Subcutaneous abdominal adipose tissue (tissue), 5 donors: ENCODE measurements around the gene MSH2.

Source experiments
- H3K27ac ChIP-seq: one replicate; pipeline ENCODE4 v1.7.0; 2013; ENCODE audit warnings: low read depth, mild to moderate bottlenecking, inconsistent platforms, low read length, moderate library complexity
- H3K27me3 ChIP-seq, 5 donors: one replicate each; pipeline ENCODE4 v1.7.0; 2013; ENCODE audit warnings: low read length in 5 of 5, inconsistent platforms in 1 of 5; ENCODE audit not compliant: control insufficient read depth in 5 of 5, insufficient read depth in 4 of 5
- H3K36me3 ChIP-seq, 5 donors: one replicate each; pipeline ENCODE4 v1.7.0; 2013; ENCODE audit warnings: low read length in 5 of 5; ENCODE audit not compliant: control insufficient read depth in 5 of 5, insufficient read depth in 5 of 5
- H3K4me1 ChIP-seq, 5 donors: one replicate each; pipeline ENCODE4 v1.7.0; 2013; ENCODE audit warnings: low read length in 5 of 5, mild to moderate bottlenecking in 3 of 5, moderate library complexity in 1 of 5; ENCODE audit not compliant: control insufficient read depth in 5 of 5, insufficient read depth in 5 of 5
- H3K4me3 ChIP-seq, 5 donors: one replicate each; pipeline ENCODE4 v1.7.0; 2013; ENCODE audit warnings: low read length in 5 of 5, low read depth in 1 of 5
- H3K9ac ChIP-seq, 5 donors: one replicate each; pipeline ENCODE4 v1.7.0; 2013; ENCODE audit warnings: low read length in 5 of 5, mild to moderate bottlenecking in 4 of 5, moderate library complexity in 3 of 5
- H3K9me3 ChIP-seq, 5 donors: one replicate each; pipeline ENCODE4 v1.7.0; 2013; ENCODE audit warnings: low read length in 5 of 5; ENCODE audit not compliant: control insufficient read depth in 5 of 5
- donor health status: healthy.
- donor health status: healthy.
- donor health status: healthy.
- donor health status: healthy.
- donor health status: healthy.

MSH2 gene

GRCh38 chr2:47488870-47489584 is 86.1 kb downstream of the MSH2 start:
- H3K9me3 ChIP-seq = no peaks in the 10 kb centered on the region
- no peak overlapping the region for H3K27ac ChIP-seq
- no peaks in the 10 kb centered on the region for H3K27me3 ChIP-seq

GRCh38 chr2:47490406-47490805 is 87.5 kb downstream of the MSH2 start:
- Histone ChIP-seq H3K9me3 (no peaks in the 10 kb centered on the region), H3K4me1 (no peaks in the 10 kb centered on the region), H3K27me3 (no peaks in the 10 kb centered on the region), H3K36me3 (no peaks in the 10 kb centered on the region), H3K27ac (no peak overlapping the region), H3K4me3 (no peak overlapping the region), H3K9ac (no peak overlapping the region)

More at GRCh38 chr2:47488870-47489584, 86.1 kb downstream of the MSH2 start:
- Histone ChIP-seq H3K36me3 (peaks cover 4 to 7% (median 7%) of the 10 kb centered on the region in 5 donors), H3K4me3 (no peak overlapping the region), H3K9ac (no peak overlapping the region), H3K4me1 (no peaks in the 10 kb centered on the region)

GRCh38 chr2:47493317-47494035 is 90.5 kb downstream of the MSH2 start:
- no peak overlapping the region for H3K9ac ChIP-seq
- H3K4me3 ChIP-seq = no peak overlapping the region
- H3K27ac ChIP-seq = no peak overlapping the region
- H3K36me3 ChIP-seq = no peaks in the 10 kb centered on the region
- no peaks in the 10 kb centered on the region for H3K4me1 ChIP-seq
- H3K9me3 ChIP-seq = no peaks in the 10 kb centered on the region
- no peaks in the 10 kb centered on the region for H3K27me3 ChIP-seq

GRCh38 chr2:47494267-47495130 is 91.5 kb downstream of the MSH2 start:
- Histone ChIP-seq H3K9ac (no peak overlapping the region), H3K4me3 (no peak overlapping the region)

GRCh38 chr2:47497843-47498460 is 95.0 kb downstream of the MSH2 start:
- Histone ChIP-seq H3K27me3 (no peaks in the 10 kb centered on the region), H3K4me3 (no peak overlapping the region), H3K9me3 (peaks cover 2 to 14% (median 7%) of the 10 kb centered on the region in 5 donors), H3K36me3 (no peaks in the 10 kb centered on the region), H3K27ac (no peak overlapping the region), H3K9ac (no peak overlapping the region), H3K4me1 (peaks cover 0 to 3% (median 0%) of the 10 kb centered on the region in 5 donors)

More at GRCh38 chr2:47494267-47495130, 91.5 kb downstream of the MSH2 start:
- no peaks in the 10 kb centered on the region for H3K36me3 ChIP-seq
- peaks cover 0 to 6% (median 2%) of the 10 kb centered on the region in 5 donors for H3K9me3 ChIP-seq
- no peak overlapping the region for H3K27ac ChIP-seq
- H3K4me1 ChIP-seq = no peaks in the 10 kb centered on the region
- H3K27me3 ChIP-seq = no peaks in the 10 kb centered on the region

GRCh38 chr2:47499093-47499492 is 96.1 kb downstream of the MSH2 start:
- peaks cover 0 to 3% (median 0%) of the 10 kb centered on the region in 5 donors for H3K4me1 ChIP-seq
- H3K4me3 ChIP-seq = no peak overlapping the region
- no peak overlapping the region for H3K9ac ChIP-seq
- no peaks in the 10 kb centered on the region for H3K36me3 ChIP-seq
- no peaks in the 10 kb centered on the region for H3K27me3 ChIP-seq
- peaks cover 2 to 14% (median 7%) of the 10 kb centered on the region in 5 donors for H3K9me3 ChIP-seq
- no peak overlapping the region for H3K27ac ChIP-seq

GRCh38 chr2:47499621-47500309 is 96.8 kb downstream of the MSH2 start:
- no peaks in the 10 kb centered on the region for H3K27me3 ChIP-seq
- no peak overlapping the region for H3K27ac ChIP-seq
- H3K9ac ChIP-seq = no peak overlapping the region
- H3K4me3 ChIP-seq = no peak overlapping the region
- no peaks in the 10 kb centered on the region for H3K36me3 ChIP-seq
- peaks cover 2 to 17% (median 7%) of the 10 kb centered on the region in 5 donors for H3K9me3 ChIP-seq
- peaks cover 0 to 3% (median 0%) of the 10 kb centered on the region in 5 donors for H3K4me1 ChIP-seq

- no peak overlapping the region for H3K9ac ChIP-seq
- peaks cover 0 to 3% (median 0%) of the 10 kb centered on the region in 5 donors for H3K4me1 ChIP-seq
- no peaks in the 10 kb centered on the region for H3K36me3 ChIP-seq
- no peak overlapping the region for H3K27ac ChIP-seq
- H3K4me3 ChIP-seq = no peak overlapping the region
- no peaks in the 10 kb centered on the region for H3K27me3 ChIP-seq
- H3K9me3 ChIP-seq = peaks cover 2 to 22% (median 16%) of the 10 kb centered on the region in 5 donors
These were observed 98.6 kb downstream of the MSH2 start for GRCh38 chr2:47501374-47502200.
